ENCODE results near the gene CCDC110.
"Not testable (repeated sequence)": the region's sequence is repeated elsewhere in the genome, so short reads cannot be mapped to it uniquely, and the experiment has no call there.

- TF ChIP-seq, protein P1, sequence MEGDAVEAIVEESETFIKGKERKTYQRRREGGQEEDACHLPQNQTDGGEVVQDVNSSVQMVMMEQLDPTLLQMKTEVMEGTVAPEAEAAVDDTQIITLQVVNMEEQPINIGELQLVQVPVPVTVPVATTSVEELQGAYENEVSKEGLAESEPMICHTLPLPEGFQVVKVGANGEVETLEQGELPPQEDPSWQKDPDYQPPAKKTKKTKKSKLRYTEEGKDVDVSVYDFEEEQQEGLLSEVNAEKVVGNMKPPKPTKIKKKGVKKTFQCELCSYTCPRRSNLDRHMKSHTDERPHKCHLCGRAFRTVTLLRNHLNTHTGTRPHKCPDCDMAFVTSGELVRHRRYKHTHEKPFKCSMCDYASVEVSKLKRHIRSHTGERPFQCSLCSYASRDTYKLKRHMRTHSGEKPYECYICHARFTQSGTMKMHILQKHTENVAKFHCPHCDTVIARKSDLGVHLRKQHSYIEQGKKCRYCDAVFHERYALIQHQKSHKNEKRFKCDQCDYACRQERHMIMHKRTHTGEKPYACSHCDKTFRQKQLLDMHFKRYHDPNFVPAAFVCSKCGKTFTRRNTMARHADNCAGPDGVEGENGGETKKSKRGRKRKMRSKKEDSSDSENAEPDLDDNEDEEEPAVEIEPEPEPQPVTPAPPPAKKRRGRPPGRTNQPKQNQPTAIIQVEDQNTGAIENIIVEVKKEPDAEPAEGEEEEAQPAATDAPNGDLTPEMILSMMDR (IDR thresholded peaks at IDR 0.05) = not testable (repeated sequence)
- TF ChIP-seq POLR2AphosphoS5, POLR2A, EP300 (IDR thresholded peaks at IDR 0.05): not testable (repeated sequence)
These were observed 39.7 kb upstream of the CCDC110 start for GRCh38 chr4:185511243-185511642.

All from gastroesophageal sphincter (tissue), 3 donors.